Thoracic aorta (tissue), 2 donors: ENCODE measurements around the gene ARMH4. TPM values are rescaled to one million over a fixed set of nuclear protein-coding genes. Genes with fewer than 3 reads are reported as not detected.

Experiments
- ATAC-seq: fragments of 150-250 bp; one replicate; pipeline ENCODE4 v1.8.0; 2017; ENCODE audit warnings: low read depth; ENCODE audit not compliant: insufficient number of reproducible peaks, low FRiP score
- DNase-seq: peaks from one replicate; pipeline ENCODE4 v3.0.0-alpha.2; 2020; ENCODE audit warnings: low spot score
- H3K27ac ChIP-seq, 2 donors: fragments of 200-600 bp; sonication (generic); 1 replicate in 1 of 2; 2 replicates in 1 of 2; pipeline ENCODE4 v1.5.1; 2016; ENCODE audit warnings: mild to moderate bottlenecking in 2 of 2, moderate library complexity in 2 of 2
- H3K27me3 ChIP-seq: fragments of 200-600 bp; sonication (generic); replicated peaks from 2 replicates; pipeline ENCODE4 v1.6.0; 2016; ENCODE audit warnings: mild to moderate bottlenecking; ENCODE audit not compliant: insufficient read depth
- H3K36me3 ChIP-seq: fragments of 200-600 bp; sonication (generic); one replicate; pipeline ENCODE4 v1.5.1; 2016
- H3K4me1 ChIP-seq, 2 donors: fragments of 200-600 bp; sonication (generic); 1 replicate in 1 of 2; 2 replicates in 1 of 2; pipeline versions ENCODE4 v1.5.1 to v1.6.0; 2016; ENCODE audit warnings: low read depth in 2 of 2, mild to moderate bottlenecking in 1 of 2; ENCODE audit not compliant: control insufficient read depth in 1 of 2
- H3K4me3 ChIP-seq: fragments of 200-600 bp; sonication (generic); 2 replicates; pipeline ENCODE4 v1.5.1; 2016; ENCODE audit warnings: mild to moderate bottlenecking
- H3K9me3 ChIP-seq: fragments of 200-600 bp; sonication (generic); 2 replicates; pipeline ENCODE4 v1.5.1; 2016
- total RNA-seq, 2 donors: library from RNA; depleted of rRNA; stranded (reverse); fragments of >200 nt; gene quantifications; one replicate each; pipeline versions ENCODE4 v1.1.0 to v1.2.3, GENCODE V29; 2016
- TF ChIP-seq, protein P1 (sequence below): fragments of 200-600 bp; sonication (generic); IDR thresholded peaks from one replicate; pipeline ENCODE4 v1.5.1; 2019; ENCODE audit warnings: antibody characterized with exemption

Gene ARMH4
- total RNA-seq, 2 donors from 2014 or later, result 10.0 to 10.8 TPM

DNA sequence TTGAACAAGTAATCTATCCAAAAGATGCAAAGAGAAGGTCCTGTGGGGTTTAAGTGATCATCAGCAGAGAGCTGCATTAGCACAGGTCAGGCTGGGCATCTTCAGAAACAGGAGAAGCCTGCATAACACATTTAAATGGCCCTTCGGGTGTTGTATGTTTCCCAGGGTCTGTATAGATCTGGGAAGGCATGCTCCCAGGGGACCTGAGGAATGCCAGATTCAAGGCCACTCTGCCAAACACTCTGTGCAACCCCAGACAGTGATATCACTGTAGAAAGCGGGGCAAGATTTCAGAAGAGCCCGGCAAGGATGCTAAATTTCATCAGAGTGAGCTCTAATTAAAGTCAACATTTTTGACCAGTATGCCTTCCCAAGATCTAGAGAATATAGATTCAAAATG, 92.9 kb downstream of the ARMH4 start:
- Histone ChIP-seq H3K27ac (no peak overlapping the region), H3K4me1 (peaks cover 0 to 7% of the 10 kb centered on the region in 2 donors), H3K9me3 (no peaks in the 10 kb centered on the region), H3K4me3 (no peak overlapping the region), H3K27me3 (no peaks in the 10 kb centered on the region), H3K36me3 (no peaks in the 10 kb centered on the region)
- TF ChIP-seq, protein P1, sequence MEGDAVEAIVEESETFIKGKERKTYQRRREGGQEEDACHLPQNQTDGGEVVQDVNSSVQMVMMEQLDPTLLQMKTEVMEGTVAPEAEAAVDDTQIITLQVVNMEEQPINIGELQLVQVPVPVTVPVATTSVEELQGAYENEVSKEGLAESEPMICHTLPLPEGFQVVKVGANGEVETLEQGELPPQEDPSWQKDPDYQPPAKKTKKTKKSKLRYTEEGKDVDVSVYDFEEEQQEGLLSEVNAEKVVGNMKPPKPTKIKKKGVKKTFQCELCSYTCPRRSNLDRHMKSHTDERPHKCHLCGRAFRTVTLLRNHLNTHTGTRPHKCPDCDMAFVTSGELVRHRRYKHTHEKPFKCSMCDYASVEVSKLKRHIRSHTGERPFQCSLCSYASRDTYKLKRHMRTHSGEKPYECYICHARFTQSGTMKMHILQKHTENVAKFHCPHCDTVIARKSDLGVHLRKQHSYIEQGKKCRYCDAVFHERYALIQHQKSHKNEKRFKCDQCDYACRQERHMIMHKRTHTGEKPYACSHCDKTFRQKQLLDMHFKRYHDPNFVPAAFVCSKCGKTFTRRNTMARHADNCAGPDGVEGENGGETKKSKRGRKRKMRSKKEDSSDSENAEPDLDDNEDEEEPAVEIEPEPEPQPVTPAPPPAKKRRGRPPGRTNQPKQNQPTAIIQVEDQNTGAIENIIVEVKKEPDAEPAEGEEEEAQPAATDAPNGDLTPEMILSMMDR, result no peak
- no peak for ATAC-seq
- DNase-seq, result no peak

- Histone ChIP-seq H3K27me3 (no peaks in the 10 kb centered on the region), H3K27ac (no peak overlapping the region), H3K4me3 (no peak overlapping the region), H3K9me3 (no peaks in the 10 kb centered on the region), H3K36me3 (no peaks in the 10 kb centered on the region), H3K4me1 (peaks cover 0 to 7% of the 10 kb centered on the region in 2 donors)
- no peak for DNase-seq
- no peak for ATAC-seq
- TF ChIP-seq, protein P1, result no peak
Observed at GRCh38 chr14:58055497-58056010, 96.5 kb downstream of the ARMH4 start.

DNA sequence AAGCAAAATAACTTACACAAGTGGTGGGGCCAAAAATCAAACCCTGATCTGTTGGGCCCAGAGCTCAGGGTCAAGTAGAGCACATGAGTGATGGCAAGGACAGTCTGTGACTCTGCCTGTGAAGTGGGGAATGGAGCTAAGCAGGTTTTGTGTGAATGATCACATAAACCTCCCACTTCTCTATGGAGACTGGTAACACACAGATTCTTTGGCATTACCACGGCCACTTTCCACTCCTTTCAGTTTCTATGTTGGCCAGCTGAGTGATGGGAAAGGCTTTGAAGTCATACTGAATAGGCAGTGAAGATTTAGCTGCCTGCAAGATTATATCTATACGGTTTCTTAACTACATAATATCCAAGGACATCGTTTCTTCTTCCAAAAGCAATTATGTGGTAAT, 97.9 kb downstream of the ARMH4 start:
- peaks cover 0 to 2% of the 10 kb centered on the region in 2 donors for H3K4me1 ChIP-seq
- no peaks in the 10 kb centered on the region for H3K36me3 ChIP-seq
- DNase-seq (no peak), ATAC-seq (no peak)
- no peaks in the 10 kb centered on the region for H3K27me3 ChIP-seq
- H3K4me3 ChIP-seq, result no peak overlapping the region
- TF ChIP-seq, protein P1, result no peak
- no peak overlapping the region for H3K27ac ChIP-seq
- H3K9me3 ChIP-seq, result no peaks in the 10 kb centered on the region

DNA sequence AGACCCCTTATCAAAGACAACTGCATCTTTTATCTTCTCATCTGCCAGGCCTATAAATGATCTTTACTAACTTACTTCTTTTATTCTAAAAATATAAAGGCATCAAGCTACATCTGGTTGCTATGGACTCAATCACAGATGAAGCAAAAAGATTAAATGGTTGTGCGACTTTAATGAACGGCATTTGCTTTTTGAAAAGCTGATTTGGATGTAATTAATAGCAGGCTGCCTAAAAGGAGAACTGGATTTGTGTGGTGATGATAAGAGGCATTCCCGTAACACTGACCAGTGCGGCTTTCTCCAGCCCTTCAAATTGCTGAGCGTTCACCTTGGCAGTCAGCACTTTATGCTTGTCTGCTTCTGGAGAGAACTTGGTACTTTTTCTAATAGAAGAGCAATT, 103.8 kb downstream of the ARMH4 start:
- DNase-seq, result no peak
- H3K4me1 ChIP-seq, result peaks cover 4 to 14% of the 10 kb centered on the region in 2 donors
- TF ChIP-seq, protein P1, result no peak
- no peaks in the 10 kb centered on the region for H3K36me3 ChIP-seq
- H3K27ac ChIP-seq, result peak overlapping the region in 1 of 2 donors; percentile 22
- H3K4me3 ChIP-seq, result peak overlapping the region; percentile 15
- H3K27me3 ChIP-seq, result no peaks in the 10 kb centered on the region
- no peak for ATAC-seq
- no peaks in the 10 kb centered on the region for H3K9me3 ChIP-seq

- Histone ChIP-seq H3K27ac (no peak overlapping the region), H3K4me3 (no peak overlapping the region), H3K4me1 (no peaks in the 10 kb centered on the region), H3K27me3 (no peaks in the 10 kb centered on the region), H3K9me3 (no peaks in the 10 kb centered on the region), H3K36me3 (no peaks in the 10 kb centered on the region)
- ATAC-seq, result no peak
- no peak for DNase-seq
- TF ChIP-seq, protein P1, result no peak
Observed at GRCh38 chr14:58027904-58028303, 124.1 kb downstream of the ARMH4 start.
